ENCODE results near the gene OCRL. TPM values are rescaled to one million over a fixed set of nuclear protein-coding genes. Genes with fewer than 3 reads are reported as not detected.

The OCRL gene
- total and polyA plus RNA-seq, 2 of the 13 experiments (the other 11 are each of a cell fraction or from before 2014, with no cell fraction given) = 13.4 to 32.0 TPM

- intact Hi-C loops (cut with micrococcal nuclease; ENCODE audit: unreplicated experiment) (no loop called here), in situ Hi-C loops (cut with HindIII; ENCODE audit: extremely low pct_ligation_motif_present, low pct_unique_long_range_greater_than_20kb) (no loop called here)
- H3K9ac ChIP-seq (ENCODE audit: insufficient read depth, low read depth, low read length) = no peak overlapping the region
- no peak for FAIRE-seq
- no peak overlapping the region for H3K4me2 ChIP-seq (ENCODE audit: low read depth, low read length)
- H2AFZ ChIP-seq (ENCODE audit: low read length) = no peak overlapping the region
- DNase-seq (ENCODE audit: low spot score) = no peak
- H3K4me1 ChIP-seq (ENCODE audit: insufficient read depth, low read length) = peaks cover 47% of the 10 kb centered on the region
- ChIA-PET POLR2A (no interaction called here), CTCF (ENCODE audit: low intra/inter-chr PET ratio, low total read pairs) (no interaction called here)
- WGBS (ENCODE audit: low lambda C conversion rate) = 97% methylated on average over 4 of the region's 4 CpGs
- H4K20me1 ChIP-seq (ENCODE audit: insufficient read depth, low read length) = no peaks in the 10 kb centered on the region
- no peak overlapping the region for H3K4me3 ChIP-seq (replicated peaks in 1 of 3; ENCODE audit: insufficient read depth in 1 of 3, low read depth in 2 of 3, low read length in 3 of 3)
- H3K36me3 ChIP-seq (replicated peaks in 1 of 2; ENCODE audit: control insufficient read depth in 1 of 2, insufficient read depth in 2 of 2, low read length in 2 of 2) = no peaks in the 10 kb centered on the region
- no peaks in the 10 kb centered on the region for H3K9me3 ChIP-seq (ENCODE audit: low read length)
- no peaks in the 10 kb centered on the region for H3K79me2 ChIP-seq (ENCODE audit: insufficient read depth, low read length)
- no peak for ATAC-seq
- TF ChIP-seq ZBTB2 (CRISPR knock-in tag; IDR thresholded peaks at IDR 0.05; ENCODE audit: low read depth) = no peak
- TF ChIP-seq ZNF772 (CRISPR knock-in tag; IDR thresholded peaks at IDR 0.05) = no peak
- no peak for TF ChIP-seq ZNF580 (CRISPR knock-in tag; IDR thresholded peaks at IDR 0.05; ENCODE audit: borderline replicate concordance, low read depth)
- TF ChIP-seq HOXA5 (CRISPR knock-in tag; IDR thresholded peaks at IDR 0.05) = no peak
- no peak for TF ChIP-seq MAX (IDR thresholded peaks at IDR 0.05)
- no peak for TF ChIP-seq ZNF629 (CRISPR knock-in tag; conservative IDR thresholded peaks at IDR 0.05)
- no peaks in the 10 kb centered on the region for H3K27me3 ChIP-seq (ENCODE audit: control insufficient read depth in 1 of 2, insufficient read depth in 2 of 2, low read length in 2 of 2)
- BruUV-seq (replicated peaks) = no TSS peak
- no peak overlapping the region for H3K27ac ChIP-seq (ENCODE audit: extremely low read length, insufficient read depth, low read length)
These were observed 5.1 kb upstream of the OCRL start for GRCh38 chrX:129534816-129535578.

All from HepG2 (cell line).